D341Med (cell line): ENCODE measurements around the gene OPN5.

Experiments
- DNase-seq: peaks from one replicate; pipeline ENCODE4 v3.0.0; 2012; ENCODE audit warnings: low spot score

OPN5 gene

GRCh38 chr6:47862731-47863130, 80.9 kb downstream of the OPN5 start:
- no peak for DNase-seq

- no peak for DNase-seq
Measured at GRCh38 chr6:47865206-47865605, 83.4 kb downstream of the OPN5 start.

- DNase-seq = no peak
Measured at GRCh38 chr6:47875593-47875992, 93.8 kb downstream of the OPN5 start.
